Peyer's patch (tissue), 4 donors: ENCODE measurements around the gene STRC.

Source experiments
- POLR2A ChIP-seq, 2 donors: fragments of 450-650 bp; IDR thresholded peaks; one replicate each; pipeline ENCODE4 v1.5.1; 2017; ENCODE audit warnings: antibody characterized with exemption in 2 of 2, mild to moderate bottlenecking in 2 of 2, moderate library complexity in 2 of 2
- TF ChIP-seq, protein P1 (sequence below), 6 experiments: fragments of 450-650 bp in 4 of 6; fragments of 200-600 bp in 2 of 6; sonication (generic) in 1 of 6; IDR thresholded peaks; one replicate each; pipeline ENCODE4 v1.5.1; 2017 to 2019; ENCODE audit warnings: antibody characterized with exemption in 6 of 6, mild to moderate bottlenecking in 3 of 6, moderate library complexity in 1 of 6

DNA sequence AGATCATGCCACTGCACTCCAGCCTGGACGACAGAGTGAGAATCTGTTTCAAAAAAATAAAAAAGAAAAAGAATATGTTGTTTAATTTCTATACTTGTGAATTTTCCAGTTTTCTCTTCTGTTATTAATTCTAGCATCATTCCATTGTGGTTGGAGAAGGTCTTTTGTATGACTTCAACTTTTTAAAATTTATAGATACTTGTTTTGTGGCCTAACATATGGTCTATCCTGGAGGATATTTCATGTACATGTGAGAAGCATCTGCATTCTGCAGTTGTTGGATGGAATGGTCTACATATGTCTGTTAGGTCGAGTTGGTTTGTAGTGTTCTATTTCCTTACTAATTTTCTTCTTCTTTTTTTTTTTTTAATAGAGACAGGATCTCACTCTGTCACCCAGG is 65.6 kb downstream of the STRC start:
- TF ChIP-seq, protein P1, sequence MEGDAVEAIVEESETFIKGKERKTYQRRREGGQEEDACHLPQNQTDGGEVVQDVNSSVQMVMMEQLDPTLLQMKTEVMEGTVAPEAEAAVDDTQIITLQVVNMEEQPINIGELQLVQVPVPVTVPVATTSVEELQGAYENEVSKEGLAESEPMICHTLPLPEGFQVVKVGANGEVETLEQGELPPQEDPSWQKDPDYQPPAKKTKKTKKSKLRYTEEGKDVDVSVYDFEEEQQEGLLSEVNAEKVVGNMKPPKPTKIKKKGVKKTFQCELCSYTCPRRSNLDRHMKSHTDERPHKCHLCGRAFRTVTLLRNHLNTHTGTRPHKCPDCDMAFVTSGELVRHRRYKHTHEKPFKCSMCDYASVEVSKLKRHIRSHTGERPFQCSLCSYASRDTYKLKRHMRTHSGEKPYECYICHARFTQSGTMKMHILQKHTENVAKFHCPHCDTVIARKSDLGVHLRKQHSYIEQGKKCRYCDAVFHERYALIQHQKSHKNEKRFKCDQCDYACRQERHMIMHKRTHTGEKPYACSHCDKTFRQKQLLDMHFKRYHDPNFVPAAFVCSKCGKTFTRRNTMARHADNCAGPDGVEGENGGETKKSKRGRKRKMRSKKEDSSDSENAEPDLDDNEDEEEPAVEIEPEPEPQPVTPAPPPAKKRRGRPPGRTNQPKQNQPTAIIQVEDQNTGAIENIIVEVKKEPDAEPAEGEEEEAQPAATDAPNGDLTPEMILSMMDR (IDR thresholded peaks at IDR 0.05), result no peak
- TF ChIP-seq POLR2A (IDR thresholded peaks at IDR 0.05), result no peak
